A673 (cell line): ENCODE results near the gene CLCN5. TPM values are rescaled to one million over a fixed set of nuclear protein-coding genes. Genes with fewer than 3 reads are reported as not detected.
A peak's percentile ranks its signal among the peaks of the same experiment; 100 is the strongest.

ENCODE experiments used
- BruUV-seq: library from RNA; stranded (reverse); fragments of 400-500 nt; replicated peaks from 2 replicates; lab custom pipeline; 2021; lab: Mats Ljungman, UMichigan
- CTCF ChIA-PET: fragments of 300-600 bp; sonication (Branson Sonifier 250); formaldehyde crosslinking; loops from one replicate; lab custom pipeline; 2022; ENCODE audit warnings: antibody characterized with exemption; lab: Charles Lee
- POLR2A ChIA-PET: fragments of 300-600 bp; sonication (Branson Sonifier 250); formaldehyde crosslinking; loops from one replicate; lab custom pipeline; 2022; ENCODE audit warnings: antibody characterized with exemption; ENCODE audit not compliant: low non-redundant PET; lab: Charles Lee
- DNase-seq: peaks from one replicate; pipeline ENCODE4 v3.0.0-alpha.2; 2015; ENCODE audit warnings: low spot score
- H3K27ac ChIP-seq: fragments of 200-600 bp; sonication (generic); 2 replicates; pipeline ENCODE4 v1.5.1; 2016; ENCODE audit warnings: mixed run types, low read depth, mild to moderate bottlenecking, mixed read lengths, antibody characterized with exemption, low read length; ENCODE audit not compliant: poor library complexity, severe bottlenecking
- H3K27me3 ChIP-seq: fragments of 200-600 bp; sonication (generic); replicated peaks from 2 replicates; pipeline ENCODE4 v1.6.1; 2017; ENCODE audit warnings: mixed run types, low read depth, mild to moderate bottlenecking, mixed read lengths, antibody characterized with exemption, low read length; ENCODE audit not compliant: insufficient read depth, poor library complexity
- H3K36me3 ChIP-seq: fragments of 200-600 bp; sonication (generic); 2 replicates; pipeline ENCODE4 v1.6.1; 2016; ENCODE audit warnings: mixed run types, mild to moderate bottlenecking, mixed read lengths, antibody characterized with exemption, low read length; ENCODE audit not compliant: insufficient read depth, poor library complexity, severe bottlenecking
- H3K4me1 ChIP-seq: fragments of 200-600 bp; sonication (generic); 2 replicates; pipeline ENCODE4 v1.6.1; 2017; ENCODE audit warnings: mixed run types, mild to moderate bottlenecking, mixed read lengths, antibody characterized with exemption, low read length; ENCODE audit not compliant: insufficient read depth, poor library complexity, severe bottlenecking
- H3K4me3 ChIP-seq: fragments of 200-600 bp; sonication (generic); 2 replicates; pipeline ENCODE4 v1.5.1; 2016; ENCODE audit warnings: low read depth, mixed run types, mild to moderate bottlenecking, mixed read lengths, low read length; ENCODE audit not compliant: poor library complexity, severe bottlenecking
- H3K9me3 ChIP-seq: fragments of 200-600 bp; sonication (generic); 2 replicates; pipeline ENCODE4 v1.6.1; 2016; ENCODE audit warnings: mixed run types, low read depth, mild to moderate bottlenecking, mixed read lengths, antibody characterized with exemption, low read length; ENCODE audit not compliant: poor library complexity, severe bottlenecking
- CTCF ChIP-seq: fragments of 300-800, 200-600 bp; sonication (generic); conservative IDR thresholded peaks from 2 replicates; pipeline ENCODE4 v1.5.1; 2017; ENCODE audit warnings: low read depth, mild to moderate bottlenecking, antibody characterized with exemption, low read length, moderate library complexity, mixed read lengths
- EZH2 ChIP-seq: fragments of 200-600 bp; sonication (generic); IDR thresholded peaks from 2 replicates; pipeline ENCODE4 v1.6.1; 2017; ENCODE audit warnings: borderline replicate concordance, low read depth, mild to moderate bottlenecking, mixed read lengths, antibody characterized with exemption, low read length; ENCODE audit not compliant: poor library complexity, severe bottlenecking
- intact Hi-C: fragments of 100-400 bp; cut with micrococcal nuclease; formaldehyde crosslinking; loops from one replicate; pipeline ENCODE4 v1.10.0; 2022; ENCODE audit not compliant: unreplicated experiment
- total RNA-seq: library from RNA; stranded (reverse); gene quantifications from 2 replicates; pipeline ENCODE4 v1.2.3, GENCODE V29; 2021

The CLCN5 gene
- total RNA-seq, 1 experiment from 2014 or later = 25.3 TPM

GRCh38 chrX:49976682-49977197, 54.3 kb downstream of the CLCN5 start:
- Histone ChIP-seq H3K27ac (no peak overlapping the region), H3K27me3 (no peaks in the 10 kb centered on the region), H3K9me3 (no peaks in the 10 kb centered on the region), H3K4me1 (no peaks in the 10 kb centered on the region), H3K4me3 (no peak overlapping the region), H3K36me3 (no peaks in the 10 kb centered on the region)
- DNase-seq = no peak
- intact Hi-C loops = no loop called here
- no peak for TF ChIP-seq CTCF
- no peak for TF ChIP-seq EZH2
- POLR2A ChIA-PET = no interaction called here
- BruUV-seq = no TSS peak
- CTCF ChIA-PET = no interaction called here

GRCh38 chrX:49977319-49978090, 55.1 kb downstream of the CLCN5 start:
- H3K4me3 ChIP-seq = no peak overlapping the region
- no peaks in the 10 kb centered on the region for H3K27me3 ChIP-seq
- no peak for DNase-seq
- ChIA-PET CTCF (no interaction called here), POLR2A (no interaction called here)
- no TSS peak for BruUV-seq
- TF ChIP-seq EZH2 (no peak), CTCF (no peak)
- intact Hi-C loops = no loop called here
- H3K36me3 ChIP-seq = no peaks in the 10 kb centered on the region
- no peak overlapping the region for H3K27ac ChIP-seq
- H3K4me1 ChIP-seq = no peaks in the 10 kb centered on the region
- H3K9me3 ChIP-seq = no peaks in the 10 kb centered on the region

- intact Hi-C loops = no loop called here
- Histone ChIP-seq H3K27ac (no peak overlapping the region), H3K9me3 (no peaks in the 10 kb centered on the region), H3K4me1 (no peaks in the 10 kb centered on the region), H3K4me3 (no peak overlapping the region), H3K36me3 (no peaks in the 10 kb centered on the region), H3K27me3 (peaks cover 4% of the 10 kb centered on the region)
- no peak for TF ChIP-seq CTCF
- no peak for TF ChIP-seq EZH2
- ChIA-PET CTCF (no interaction called here), POLR2A (interaction anchor here (0.7 kb wide), 1 partner anchor 44 kb away, joined by 3 read pairs; no protein-coding TSS in a partner anchor)
- peak; percentile 11 for DNase-seq
- BruUV-seq = no TSS peak
Observed at GRCh38 chrX:49978176-49978575, 55.8 kb downstream of the CLCN5 start.
